Measurements from ENCODE around the gene AQP5. TPM values are rescaled to one million over a fixed set of nuclear protein-coding genes. Genes with fewer than 3 reads are reported as not detected.

Gene AQP5
- total RNA-seq = not detected
- polyA plus RNA-seq = not detected

DNA sequence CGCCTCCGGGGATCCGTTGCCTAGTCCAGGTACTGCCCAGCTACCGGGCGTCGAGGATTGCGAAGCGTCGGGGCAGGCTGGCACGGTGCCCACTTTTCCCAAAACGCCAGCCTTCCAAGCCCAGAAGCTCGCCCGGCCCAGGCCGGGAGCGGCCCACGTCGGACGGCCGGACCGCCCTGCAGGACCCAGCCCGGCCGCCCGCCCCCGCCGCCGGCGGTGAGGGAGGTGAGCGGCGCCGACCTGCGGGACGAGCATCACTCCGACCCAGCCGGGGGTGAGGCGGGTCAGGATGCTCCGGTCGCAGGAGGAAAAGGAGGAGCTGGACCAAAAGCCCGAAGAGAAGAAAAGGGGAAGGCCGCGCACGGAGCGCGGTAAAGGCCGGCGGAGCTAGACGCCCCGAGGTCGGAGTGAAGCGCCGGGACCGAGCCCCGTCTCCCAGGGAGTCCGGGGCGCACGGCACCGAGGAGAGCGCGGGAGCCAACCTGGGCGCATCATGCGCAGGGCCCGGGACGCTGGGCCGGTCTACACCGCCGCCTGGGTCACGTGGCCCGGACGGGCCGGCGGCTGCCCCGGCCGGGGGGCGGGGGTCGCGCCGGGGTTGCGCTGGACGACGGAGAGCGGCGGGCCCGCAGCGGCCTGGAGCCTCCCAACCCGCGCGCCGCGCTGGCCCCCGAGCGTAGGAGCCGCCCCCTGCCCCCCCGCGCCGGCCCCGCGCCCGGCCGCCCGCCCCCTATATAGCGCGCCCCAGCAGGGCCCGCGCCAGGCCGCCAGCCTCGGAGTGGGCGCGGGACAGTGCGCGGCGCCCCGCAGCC is at the start of gene AQP5:
Gene AQP5 (plus strand): TSS at position 762 of the 812 bp plus-strand sequence. CDS start 146 bp downstream, outside the sequence.
- Mint-ChIP-seq H3K4me3 (peak within 1 kb of the TSS in 3 of 4 donors; percentile 39 to 72 (median 70)), H3K36me3 (peaks cover 6% of the 10 kb centered on the region), H3K27me3 (peaks cover 86% of the 10 kb centered on the region), H3K27ac (peak within 1 kb of the TSS in 2 of 3 donors; percentile 38 to 56), H3K9me3 (peaks cover 0 to 1% (median 0%) of the 10 kb centered on the region in 7 donors), H3K4me1 (peaks cover 2 to 18% (median 6%) of the 10 kb centered on the region in 4 donors)
- Histone ChIP-seq H3K36me3 (ENCODE audit: control insufficient read depth, insufficient read depth, low read length) (no peaks in the 10 kb centered on the region), H3K4me3 (ENCODE audit: low read depth, low read length) (no peak within 1 kb of the TSS), H3K27me3 (ENCODE audit: control insufficient read depth, insufficient read depth, low read length) (peaks cover 27% of the 10 kb centered on the region), H3K4me1 (ENCODE audit: control insufficient read depth, insufficient read depth, low read length, poor library complexity, severe bottlenecking) (peaks cover 8% of the 10 kb centered on the region), H3K27ac (ENCODE audit: insufficient read depth, low read length, poor library complexity, severe bottlenecking) (no peak within 1 kb of the TSS), H3K9me3 (ENCODE audit: control insufficient read depth in 2 of 2, low read length in 2 of 2) (no peaks in the 10 kb centered on the region)
- no peak for DNase-seq
- ATAC-seq (ENCODE audit: low read depth in 2 of 2) = no peak

DNA sequence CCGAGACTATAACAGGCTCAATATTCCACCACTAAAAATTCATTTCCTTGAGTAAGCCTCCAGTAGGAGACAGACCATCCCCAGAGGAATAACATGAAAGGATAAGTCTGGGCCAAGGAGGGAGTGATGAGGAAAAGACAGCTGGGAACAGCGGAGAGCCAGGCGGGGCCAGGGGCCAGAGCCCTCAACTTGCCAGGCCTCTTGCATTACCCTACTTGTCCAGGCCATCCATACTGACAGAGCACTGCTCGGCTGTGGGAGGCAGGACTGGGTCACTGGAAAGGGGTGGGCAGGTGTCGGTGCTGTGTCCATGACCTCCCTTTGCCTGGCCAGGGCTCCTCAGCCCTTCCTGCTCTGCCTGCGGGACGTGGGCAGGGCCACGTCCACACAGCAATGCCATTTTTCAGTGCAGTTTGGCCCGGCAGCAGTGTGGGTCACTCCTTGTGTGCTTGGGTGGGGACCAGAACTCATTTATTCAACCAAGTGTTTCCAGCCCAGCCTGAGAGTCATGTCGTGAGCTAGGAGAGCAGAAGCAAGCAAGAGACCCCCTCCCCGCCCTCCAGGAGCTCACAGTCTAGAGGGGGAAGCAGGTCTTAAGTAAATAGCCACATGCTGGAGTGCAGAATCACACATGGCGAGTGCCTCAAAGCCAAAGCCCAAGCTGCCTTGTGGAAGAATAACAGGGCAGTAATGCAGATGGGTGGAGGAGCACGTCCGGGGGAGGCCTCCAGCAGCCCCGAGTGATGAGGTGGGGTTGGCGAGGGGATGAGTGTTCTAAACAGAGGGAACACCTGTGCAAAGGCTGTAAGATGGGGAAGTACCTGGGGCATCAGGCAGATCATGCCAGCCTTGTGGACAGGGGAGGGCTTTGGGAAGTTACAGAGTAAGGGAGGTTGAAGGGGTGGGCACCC is 49.1 kb upstream of the AQP5 start:
- Histone ChIP-seq H3K27ac (ENCODE audit: insufficient read depth, low read length, poor library complexity, severe bottlenecking) (no peak overlapping the region), H3K4me3 (ENCODE audit: low read depth, low read length) (no peak overlapping the region), H3K36me3 (ENCODE audit: control insufficient read depth, insufficient read depth, low read length) (no peaks in the 10 kb centered on the region), H3K4me1 (ENCODE audit: control insufficient read depth, insufficient read depth, low read length, poor library complexity, severe bottlenecking) (no peaks in the 10 kb centered on the region), H3K27me3 (ENCODE audit: control insufficient read depth, insufficient read depth, low read length) (no peaks in the 10 kb centered on the region), H3K9me3 (ENCODE audit: control insufficient read depth in 2 of 2, low read length in 2 of 2) (no peaks in the 10 kb centered on the region)
- no peaks in the 10 kb centered on the region for H3K4me1 Mint-ChIP-seq
- H3K36me3 Mint-ChIP-seq = peaks cover 3% of the 10 kb centered on the region
- peak overlapping the region in 1 of 3 donors; percentile 51 for H3K27ac Mint-ChIP-seq
- no peak overlapping the region for H3K4me3 Mint-ChIP-seq
- no peaks in the 10 kb centered on the region for H3K9me3 Mint-ChIP-seq
- ATAC-seq (ENCODE audit: low read depth in 2 of 2) (no peak), DNase-seq (no peak)
- H3K27me3 Mint-ChIP-seq = peaks cover 18% of the 10 kb centered on the region

DNA sequence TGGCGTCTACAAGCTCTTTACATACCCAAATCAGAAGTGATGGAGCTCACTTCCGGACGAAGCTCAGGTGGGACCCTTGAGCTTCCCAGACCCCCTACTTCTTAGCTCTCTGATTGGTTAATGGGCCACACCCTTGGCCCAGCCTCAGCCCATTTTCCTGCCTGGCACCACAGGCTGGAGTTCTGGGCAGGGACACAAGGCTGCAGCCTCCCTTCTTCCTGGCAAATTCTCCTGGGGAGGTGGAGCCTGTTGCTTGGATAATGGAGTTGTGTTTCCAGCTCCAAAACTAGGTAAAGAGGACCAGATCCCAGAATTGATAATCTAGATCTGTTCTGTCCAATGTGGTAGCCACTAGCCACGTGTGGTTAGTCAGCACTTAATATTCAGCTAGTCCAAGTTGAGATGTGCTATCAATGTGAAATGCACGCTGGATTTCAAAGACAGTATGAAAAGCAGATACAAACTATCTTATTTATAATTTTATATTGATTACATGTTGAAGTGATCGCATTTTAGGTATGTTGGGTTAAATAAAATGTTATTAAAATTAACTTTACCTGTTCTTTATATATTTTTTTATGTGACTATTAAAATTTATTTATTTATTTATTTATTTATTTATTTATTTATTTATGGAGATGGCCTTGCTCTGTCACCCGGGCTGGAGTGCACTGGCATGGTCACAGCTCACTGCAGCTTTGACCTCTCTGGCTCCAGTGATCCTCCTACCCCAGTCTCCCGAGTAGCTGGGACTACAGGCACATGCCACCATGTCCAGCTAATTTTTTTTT is 45.3 kb upstream of the AQP5 start:
- Histone ChIP-seq H3K27me3 (ENCODE audit: control insufficient read depth, insufficient read depth, low read length) (no peaks in the 10 kb centered on the region), H3K9me3 (ENCODE audit: control insufficient read depth in 2 of 2, low read length in 2 of 2) (no peaks in the 10 kb centered on the region), H3K27ac (ENCODE audit: insufficient read depth, low read length, poor library complexity, severe bottlenecking) (no peak overlapping the region), H3K4me3 (ENCODE audit: low read depth, low read length) (no peak overlapping the region), H3K4me1 (ENCODE audit: control insufficient read depth, insufficient read depth, low read length, poor library complexity, severe bottlenecking) (no peaks in the 10 kb centered on the region), H3K36me3 (ENCODE audit: control insufficient read depth, insufficient read depth, low read length) (no peaks in the 10 kb centered on the region)
- Mint-ChIP-seq H3K4me1 (peaks cover 0 to 4% (median 0%) of the 10 kb centered on the region in 4 donors), H3K36me3 (no peaks in the 10 kb centered on the region), H3K9me3 (no peaks in the 10 kb centered on the region), H3K27me3 (peaks cover 26% of the 10 kb centered on the region), H3K4me3 (no peak overlapping the region), H3K27ac (peak overlapping the region in 1 of 3 donors; percentile 5)
- no peak for DNase-seq
- no peak for ATAC-seq (ENCODE audit: low read depth in 2 of 2)

DNA sequence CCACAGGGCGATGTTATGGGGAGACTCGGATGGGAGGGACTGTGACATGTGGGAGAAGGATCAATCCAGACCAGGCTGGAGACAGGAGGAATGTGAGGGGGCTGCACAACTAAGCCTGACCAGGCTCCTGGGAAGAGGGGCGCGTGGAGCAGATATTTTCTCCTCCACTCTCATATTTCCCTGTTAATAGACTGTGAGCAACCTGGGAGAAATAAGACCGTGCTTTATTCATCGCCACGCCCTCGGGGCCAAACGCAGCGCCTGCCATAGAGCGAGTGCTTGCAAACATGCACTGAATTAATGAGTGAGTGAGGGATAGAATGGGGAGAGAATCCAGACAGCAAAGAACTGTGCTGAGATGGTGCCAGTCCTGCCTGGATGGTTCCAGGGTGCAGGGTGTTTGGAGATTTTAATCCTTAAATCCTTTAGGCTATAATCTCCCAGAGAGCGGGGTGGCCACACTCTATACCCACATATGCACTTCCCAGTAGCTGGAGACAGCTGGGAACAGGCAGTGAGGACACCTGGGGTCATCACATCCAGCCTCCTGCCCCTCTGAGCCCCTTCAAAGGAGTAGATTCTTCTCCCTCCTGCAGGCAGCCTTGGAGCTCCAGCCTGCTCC is 44.4 kb upstream of the AQP5 start:
- Histone ChIP-seq H3K4me1 (ENCODE audit: control insufficient read depth, insufficient read depth, low read length, poor library complexity, severe bottlenecking) (no peaks in the 10 kb centered on the region), H3K4me3 (ENCODE audit: low read depth, low read length) (no peak overlapping the region), H3K36me3 (ENCODE audit: control insufficient read depth, insufficient read depth, low read length) (no peaks in the 10 kb centered on the region), H3K27me3 (ENCODE audit: control insufficient read depth, insufficient read depth, low read length) (no peaks in the 10 kb centered on the region), H3K9me3 (ENCODE audit: control insufficient read depth in 2 of 2, low read length in 2 of 2) (no peaks in the 10 kb centered on the region), H3K27ac (ENCODE audit: insufficient read depth, low read length, poor library complexity, severe bottlenecking) (no peak overlapping the region)
- H3K4me3 Mint-ChIP-seq = no peak overlapping the region
- peaks cover 26% of the 10 kb centered on the region for H3K27me3 Mint-ChIP-seq
- peaks cover 0 to 4% (median 0%) of the 10 kb centered on the region in 4 donors for H3K4me1 Mint-ChIP-seq
- H3K36me3 Mint-ChIP-seq = no peaks in the 10 kb centered on the region
- no peaks in the 10 kb centered on the region for H3K9me3 Mint-ChIP-seq
- ATAC-seq (ENCODE audit: low read depth in 2 of 2) = no peak
- no peak for DNase-seq
- H3K27ac Mint-ChIP-seq = no peak overlapping the region

DNA sequence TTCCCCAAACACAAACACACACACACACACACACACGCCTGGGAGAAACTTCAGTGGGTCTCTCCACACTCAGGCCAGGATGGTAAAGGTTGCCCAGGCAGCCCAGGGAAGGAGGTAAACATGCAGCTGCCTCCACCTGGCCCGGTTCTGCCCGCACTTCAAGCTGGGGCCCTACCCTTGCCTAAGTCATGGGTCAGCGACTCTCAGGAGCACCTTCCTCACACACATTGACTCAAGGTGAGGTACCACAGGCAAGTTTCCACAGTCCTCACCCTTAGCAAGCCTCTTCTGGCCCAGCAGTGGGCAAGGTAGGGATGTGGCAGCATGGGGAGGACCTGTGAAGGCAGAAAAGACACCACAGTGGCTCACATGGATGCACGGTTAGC is 43.9 kb upstream of the AQP5 start:
- H3K36me3 ChIP-seq (ENCODE audit: control insufficient read depth, insufficient read depth, low read length) = no peaks in the 10 kb centered on the region
- peaks cover 25% of the 10 kb centered on the region for H3K27me3 Mint-ChIP-seq
- H3K4me3 ChIP-seq (ENCODE audit: low read depth, low read length) = no peak overlapping the region
- H3K27ac Mint-ChIP-seq = no peak overlapping the region
- H3K27me3 ChIP-seq (ENCODE audit: control insufficient read depth, insufficient read depth, low read length) = no peaks in the 10 kb centered on the region
- H3K9me3 ChIP-seq (ENCODE audit: control insufficient read depth in 2 of 2, low read length in 2 of 2) = no peaks in the 10 kb centered on the region
- H3K4me3 Mint-ChIP-seq = no peak overlapping the region
- peaks cover 0 to 4% (median 0%) of the 10 kb centered on the region in 4 donors for H3K4me1 Mint-ChIP-seq
- H3K4me1 ChIP-seq (ENCODE audit: control insufficient read depth, insufficient read depth, low read length, poor library complexity, severe bottlenecking) = no peaks in the 10 kb centered on the region
- ATAC-seq (ENCODE audit: low read depth in 2 of 2) = no peak
- no peaks in the 10 kb centered on the region for H3K36me3 Mint-ChIP-seq
- no peak for DNase-seq
- H3K27ac ChIP-seq (ENCODE audit: insufficient read depth, low read length, poor library complexity, severe bottlenecking) = no peak overlapping the region
- no peaks in the 10 kb centered on the region for H3K9me3 Mint-ChIP-seq

DNA sequence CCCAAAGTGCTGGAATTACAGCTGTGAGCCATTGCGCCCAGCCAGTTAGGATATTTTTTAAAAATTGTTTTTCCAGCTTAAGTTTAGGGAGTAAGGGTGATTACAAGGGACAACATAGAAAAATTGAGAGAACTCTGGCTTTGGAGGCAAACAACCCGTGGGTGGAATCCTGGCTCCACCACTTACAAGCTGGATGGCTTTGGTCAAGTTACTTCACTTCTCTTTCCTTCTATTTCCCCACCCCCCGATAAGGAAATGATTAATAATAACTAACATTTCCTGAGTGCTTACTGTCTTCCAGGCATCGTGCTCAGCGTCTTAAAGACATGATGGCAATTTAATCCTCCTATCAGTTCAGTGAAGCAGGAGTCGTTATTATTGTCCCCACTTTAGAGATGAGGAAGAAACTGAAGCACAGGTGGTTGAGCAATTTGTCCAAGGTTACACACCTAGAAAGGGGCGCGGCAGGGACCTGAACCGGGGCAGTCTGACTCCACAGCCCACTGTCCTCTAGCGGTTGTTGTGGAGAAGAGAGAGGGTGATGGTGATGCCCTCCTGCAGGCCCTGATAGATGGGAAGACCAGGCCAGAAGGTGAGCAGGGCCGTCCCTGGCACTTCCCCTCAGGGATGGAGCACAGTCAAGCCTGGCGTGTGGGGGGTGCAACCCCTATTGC is 41.3 kb upstream of the AQP5 start:
- no peak for DNase-seq
- H3K36me3 Mint-ChIP-seq = no peaks in the 10 kb centered on the region

More for the DNA sequence above, 41.3 kb upstream of the AQP5 start:
- Mint-ChIP-seq H3K4me3 (no peak overlapping the region), H3K9me3 (no peaks in the 10 kb centered on the region), H3K27me3 (peaks cover 19% of the 10 kb centered on the region), H3K27ac (no peak overlapping the region), H3K4me1 (peaks cover 0 to 4% (median 0%) of the 10 kb centered on the region in 4 donors)
- Histone ChIP-seq H3K27ac (ENCODE audit: insufficient read depth, low read length, poor library complexity, severe bottlenecking) (no peak overlapping the region), H3K4me1 (ENCODE audit: control insufficient read depth, insufficient read depth, low read length, poor library complexity, severe bottlenecking) (no peaks in the 10 kb centered on the region), H3K9me3 (ENCODE audit: control insufficient read depth in 2 of 2, low read length in 2 of 2) (no peaks in the 10 kb centered on the region), H3K4me3 (ENCODE audit: low read depth, low read length) (no peak overlapping the region), H3K36me3 (ENCODE audit: control insufficient read depth, insufficient read depth, low read length) (no peaks in the 10 kb centered on the region), H3K27me3 (ENCODE audit: control insufficient read depth, insufficient read depth, low read length) (no peaks in the 10 kb centered on the region)
- no peak for ATAC-seq (ENCODE audit: low read depth in 2 of 2)

All from CD4-positive, CD25-positive, alpha-beta regulatory T cell (primary cell).